K562 (cell line): Measurements from ENCODE around the gene GET4. TPM values are rescaled to one million over a fixed set of nuclear protein-coding genes. Genes with fewer than 3 reads are reported as not detected.
A peak's percentile ranks its signal among the peaks of the same experiment; 100 is the strongest.

Source experiments
- ATAC-seq: fragments of 200-7000 bp; cut with Tn5 transposase; 3 replicates; pipeline ENCODE4 v1.9.1; 2020; ENCODE audit warnings: moderate library complexity
- BruUV-seq: library from RNA; stranded (reverse); fragments of 400-500 nt; replicated peaks from 2 replicates; lab custom pipeline; 2021; lab: Mats Ljungman, UMichigan
- CTCF ChIA-PET: fragments of 300-600 bp; formaldehyde crosslinking; extraction: SDS; loops from one replicate; lab custom pipeline; 2021; ENCODE audit warnings: low intra/inter-chr PET ratio; lab: Yijun Ruan, JAX
- POLR2A ChIA-PET: fragments of 300-600, 350-650 bp; sonication (Branson Sonifier 250); formaldehyde crosslinking; extraction: SDS; loops from one replicate; lab custom pipeline; 2021; ENCODE audit warnings: antibody characterized with exemption, inconsistent platforms; lab: Yijun Ruan, JAX
- DNase-seq, 4 experiments: peaks; one replicate each; pipeline versions ENCODE4 v3.0.0 to v3.0.0-alpha.2; 2011 to 2018; ENCODE audit warnings: low spot score in 3 of 4, mixed read lengths in 3 of 4; ENCODE audit errors: extremely low read depth in 1 of 4
- FAIRE-seq: peaks from 2 replicates; lab custom pipeline; 2011; peaks lifted over from hg19 to GRCh38; lab: Jason Lieb, UNC
- H2AFZ ChIP-seq: 2 replicates; pipeline ENCODE4 v1.6.0; 2011; ENCODE audit warnings: low read depth, low read length, control low read depth, inconsistent platforms
- H3K27ac ChIP-seq: fragments of 200-600 bp; 3 replicates; pipeline ENCODE4 v1.8.0; 2011; ENCODE audit warnings: low read depth, mild to moderate bottlenecking, control low read depth, inconsistent platforms, low read length, moderate library complexity, mixed read lengths; ENCODE audit errors: extremely low read depth
- H3K27me3 ChIP-seq, 2 experiments: fragments of 300-600 bp in 1 of 2; 2 replicates in 1 of 2; 3 replicates in 1 of 2; pipeline versions ENCODE4 v1.6.0 to v1.8.0; 2011; ENCODE audit warnings: inconsistent platforms in 2 of 2, low read length in 2 of 2, mild to moderate bottlenecking in 1 of 2, mixed read lengths in 1 of 2, moderate library complexity in 1 of 2; ENCODE audit not compliant: control insufficient read depth in 2 of 2, insufficient read depth in 2 of 2
- H3K36me3 ChIP-seq: fragments of 300-600 bp; 3 replicates; pipeline ENCODE4 v1.8.0; 2011; ENCODE audit warnings: mild to moderate bottlenecking, low read length, inconsistent platforms; ENCODE audit not compliant: control insufficient read depth, insufficient read depth
- H3K4me1 ChIP-seq, 2 experiments: fragments of 200-600 bp in 1 of 2; replicated peaks in 1 of 2; 2 replicates in 1 of 2; 3 replicates in 1 of 2; pipeline versions ENCODE4 v1.5.1 to v1.8.0; 2011; ENCODE audit warnings: inconsistent platforms in 2 of 2, low read length in 2 of 2, mild to moderate bottlenecking in 1 of 2, mixed read lengths in 1 of 2, moderate library complexity in 1 of 2; ENCODE audit not compliant: control insufficient read depth in 2 of 2, insufficient read depth in 2 of 2
- H3K4me2 ChIP-seq: 2 replicates; pipeline ENCODE4 v1.6.1; 2011; ENCODE audit warnings: low read length, control low read depth, inconsistent platforms, mixed read lengths; ENCODE audit not compliant: insufficient read depth
- H3K4me3 ChIP-seq: fragments of 200-600 bp; sonication (generic), shearing (Covaris generic); 2 replicates; pipeline ENCODE4 v1.5.1; 2016; ENCODE audit warnings: control low read depth, inconsistent platforms
- H3K79me2 ChIP-seq: fragments of 200-600 bp; 3 replicates; pipeline ENCODE4 v1.8.0; 2011; ENCODE audit warnings: low read length, inconsistent platforms; ENCODE audit not compliant: control insufficient read depth, insufficient read depth
- H3K9ac ChIP-seq, 2 experiments: 2 replicates each; pipeline versions ENCODE4 v1.6.0 to v1.6.1; 2011; ENCODE audit warnings: low read depth in 2 of 2, low read length in 2 of 2, control low read depth in 1 of 2, inconsistent platforms in 1 of 2, mild to moderate bottlenecking in 1 of 2, mixed read lengths in 1 of 2; ENCODE audit not compliant: insufficient read depth in 1 of 2
- H3K9me1 ChIP-seq: one replicate; pipeline ENCODE4 v1.6.0; 2011; ENCODE audit warnings: inconsistent platforms, mild to moderate bottlenecking, low read length, moderate library complexity; ENCODE audit not compliant: control insufficient read depth, insufficient read depth
- H3K9me3 ChIP-seq: replicated peaks from 2 replicates; pipeline ENCODE4 v1.5.1; 2011; ENCODE audit warnings: low read depth, low read length, inconsistent platforms; ENCODE audit not compliant: control insufficient read depth, insufficient read depth
- H4K20me1 ChIP-seq: replicated peaks from 2 replicates; pipeline ENCODE4 v1.6.1; 2011; ENCODE audit warnings: low read length, inconsistent platforms, mixed read lengths; ENCODE audit not compliant: control insufficient read depth, insufficient read depth
- CBX5 ChIP-seq: IDR thresholded peaks from 2 replicates; pipeline ENCODE4 v1.6.1; 2014; ENCODE audit warnings: low read depth, borderline replicate concordance
- FOXA3 ChIP-seq, 2 experiments: fragments of 450-650 bp in 1 of 2; sonication (generic) in 1 of 2; formaldehyde crosslinking; IDR thresholded peaks in 1 of 2; conservative IDR thresholded peaks in 1 of 2; 2 replicates each; pipeline versions ENCODE4 v1.4.0 to v1.8.0; 2020 to 2022; ENCODE audit warnings: mild to moderate bottlenecking in 2 of 2, missing genetic modification reagents in 1 of 2
- GTF2B ChIP-seq: IDR thresholded peaks from 2 replicates; pipeline ENCODE4 v1.6.1; 2011; ENCODE audit not compliant: insufficient read length; ENCODE audit errors: extremely low read depth
- MLX ChIP-seq, 2 experiments: fragments of 450-650 bp in 1 of 2; sonication (generic) in 1 of 2; formaldehyde crosslinking; conservative IDR thresholded peaks; 2 replicates each; pipeline versions ENCODE4 v1.4.0 to v1.8.1; 2020 to 2022; ENCODE audit warnings: mild to moderate bottlenecking in 1 of 2, missing genetic modification reagents in 1 of 2
- NCOR1 ChIP-seq: fragments of 450-650 bp; IDR thresholded peaks from 2 replicates; pipeline ENCODE4 v1.6.1; 2016; ENCODE audit warnings: mild to moderate bottlenecking, moderate library complexity
- PHB2 ChIP-seq: fragments of 450-650 bp; IDR thresholded peaks from 2 replicates; pipeline ENCODE4 v1.6.1; 2017; ENCODE audit warnings: low read depth
- PTBP1 ChIP-seq: fragments of 200-400 bp; formaldehyde crosslinking; IDR thresholded peaks from 2 replicates; pipeline ENCODE4 v1.6.1; 2017; ENCODE audit warnings: low read depth, low read length
- RBFOX2 ChIP-seq: fragments of 200-400 bp; formaldehyde crosslinking; IDR thresholded peaks from 2 replicates; pipeline ENCODE4 v1.6.1; 2017; ENCODE audit warnings: low read depth, mild to moderate bottlenecking, low read length, moderate library complexity
- RFX7 ChIP-seq: fragments of 250-450 bp; sonication (Bioruptor Pico); IDR thresholded peaks from 2 replicates; pipeline ENCODE4 v1.5.1; 2021; ENCODE audit warnings: mild to moderate bottlenecking
- SRF ChIP-seq, 2 experiments: fragments of 250-450, 450-650 bp in 1 of 2; sonication (Bioruptor Pico) in 1 of 2; sonication (generic) in 1 of 2; formaldehyde crosslinking; IDR thresholded peaks; 2 replicates each; pipeline versions ENCODE4 v1.5.0 to v1.5.1; 2020 to 2022; ENCODE audit warnings: mild to moderate bottlenecking in 1 of 2, missing genetic modification reagents in 1 of 2
- STAT5B ChIP-seq: fragments of 250-450 bp; sonication (Bioruptor Pico); IDR thresholded peaks from 2 replicates; pipeline ENCODE4 v1.8.0; 2021; ENCODE audit warnings: mild to moderate bottlenecking, inconsistent platforms
- TEAD2 ChIP-seq: fragments of 450-650 bp; IDR thresholded peaks from 2 replicates; pipeline ENCODE4 v1.6.1; 2016; ENCODE audit warnings: missing genetic modification characterization, control low read depth, missing compliant biosample characterization
- THAP12 ChIP-seq: fragments of 250-450 bp; sonication (Bioruptor Pico); IDR thresholded peaks from 2 replicates; pipeline ENCODE4 v1.9.0; 2021; ENCODE audit warnings: mild to moderate bottlenecking, inconsistent platforms
- ZBTB7A ChIP-seq: IDR thresholded peaks from 2 replicates; pipeline ENCODE4 v1.6.1; 2011; ENCODE audit warnings: low read depth, mild to moderate bottlenecking, low read length, moderate library complexity, borderline replicate concordance; ENCODE audit not compliant: control insufficient read depth
- ZNF398 ChIP-seq: fragments of 250-450 bp; sonication (Bioruptor Pico); IDR thresholded peaks from 2 replicates; pipeline ENCODE4 v1.8.0; 2021; ENCODE audit warnings: moderate library complexity, mild to moderate bottlenecking, inconsistent platforms
- WGBS: fragments of 100-300 bp; shearing (Covaris generic); methylation state at CpG from one replicate; pipeline ENCODE4 v1.1.6; 2016; ENCODE audit warnings: low coverage, mixed read lengths; ENCODE audit not compliant: insufficient coverage; ENCODE audit errors: missing lambda C conversion rate; 5-methylcytosine and 5-hydroxymethylcytosine counted together
- in situ Hi-C: fragments of 300-500 bp; cut with MboI; formaldehyde crosslinking; loops from 4 replicates; pipeline ENCODE4 v1.15.0; 2018; ENCODE audit warnings: inconsistent platforms, mixed read lengths
- intact Hi-C: fragments of 100-400 bp; cut with micrococcal nuclease; formaldehyde crosslinking; loops from 2 replicates; pipeline ENCODE4 v1.14.2; 2022
- polyA plus RNA-seq, 8 experiments: library from polyadenylated mRNA; depleted of rRNA in 4 of 8; stranded (reverse) in 5 of 8; unstranded in 3 of 8; fragments of >200 nt; fragmentation: Nextera tagmentation in 2 of 8; fragmentation: Illumina TruSeq in 1 of 8; extraction: Ambion mirVana in 2 of 8; extraction: Trizol in 1 of 8; gene quantifications; 2 replicates each; pipeline versions ENCODE4 v1.2.1 to v1.2.3, GENCODE V29; 2011 to 2014; ENCODE audit warnings: inconsistent platforms in 1 of 8, missing spikeins in 1 of 8
- total RNA-seq, 7 experiments: library from RNA; depleted of rRNA in 6 of 7; stranded (reverse); fragments of >200 nt in 6 of 7; fragmentation: Illumina TruSeq in 2 of 7; extraction: Trizol in 2 of 7; gene quantifications; 2 replicates each; pipeline versions ENCODE4 v1.2.1 to v1.2.3, GENCODE V29; 2011 to 2021; ENCODE audit warnings: low replicate concordance in 1 of 7

The GET4 gene
- total and polyA plus RNA-seq, 9 of the 15 experiments (the other 6 are each of a cell fraction or from before 2014, with no cell fraction given), result 0.99 to 122 (median 40.4) TPM

- TF ChIP-seq SRF (CRISPR knock-in tag; IDR thresholded peaks at IDR 0.05) (no peak), FOXA3 (CRISPR knock-in tag; conservative IDR thresholded peaks at IDR 0.05 in 1 of 2, IDR thresholded peaks at IDR 0.05 in 1 of 2) (no peak), NCOR1 (no peak)
- TF ChIP-seq, all 486 proteins: peak for 0
Observed at GRCh38 chr7:918441-919113, 42.2 kb downstream of the GET4 start (continued).

GRCh38 chr7:919114-919442, 42.7 kb downstream of the GET4 start:
- 17% methylated on average over 9 of the region's 13 CpGs for WGBS
- Histone ChIP-seq H3K9me1 (no peaks in the 10 kb centered on the region), H3K27me3 (peaks cover 8 to 37% of the 10 kb centered on the region in 2 experiments; a peak in 4 of 5 replicates), H3K79me2 (no peaks in the 10 kb centered on the region), H3K9me3 (no peaks in the 10 kb centered on the region), H3K36me3 (no peaks in the 10 kb centered on the region), H4K20me1 (no peaks in the 10 kb centered on the region), H3K4me3 (no peak overlapping the region), H3K4me2 (no peak overlapping the region), H3K4me1 (peaks cover 10 to 55% of the 10 kb centered on the region in 2 experiments), H3K9ac (0 out of 4 replicates have a peak overlapping the region, but pooled peaks of 1 of the 2 experiments have one; percentile 43), H3K27ac (no peak overlapping the region), H2AFZ (no peak overlapping the region)
- DNase-seq (no peak), ATAC-seq (no peak), FAIRE-seq (no peak)
- CTCF ChIA-PET, result no interaction called here
- POLR2A ChIA-PET, result interaction anchor here (0.6 kb wide), 1 partner anchor 17 kb away, joined by 3 read pairs; no protein-coding TSS in a partner anchor
- in situ Hi-C loops, result no loop called here
- intact Hi-C loops, result no loop called here
- BruUV-seq, result no TSS peak
- TF ChIP-seq ZBTB7A, result no peak
- TF ChIP-seq CBX5, result no peak
- no peak for TF ChIP-seq RFX7 (CRISPR knock-in tag)
- TF ChIP-seq ZNF398 (CRISPR knock-in tag), result no peak
- no peak for TF ChIP-seq RBFOX2
- TF ChIP-seq PTBP1, result no peak
- TF ChIP-seq MLX (CRISPR knock-in tag; conservative IDR thresholded peaks at IDR 0.05), result no peak
- no peak for TF ChIP-seq STAT5B (CRISPR knock-in tag)
- TF ChIP-seq GTF2B, result no peak
- TF ChIP-seq THAP12 (CRISPR knock-in tag), result no peak
- TF ChIP-seq PHB2, result no peak
- TF ChIP-seq TEAD2 (tag), result no peak
